IPS DF 4.7 (cell line): ENCODE results near the gene CWH43.
"Not testable (repeated sequence)": the region's sequence is repeated elsewhere in the genome, so short reads cannot be mapped to it uniquely, and the experiment has no call there.

Experiments used
- DNase-seq: peaks from one replicate; pipeline ENCODE4 v3.0.0-alpha.2; 2013; ENCODE audit warnings: low spot score; ENCODE audit errors: extremely low read depth

CWH43 gene

GRCh38 chr4:48985976-48986653, at the start of gene CWH43:
Gene CWH43 (plus strand): TSS chr4:48986275. CDS start chr4:48986430, 155 bp downstream.
- peak; percentile 28 for DNase-seq

GRCh38 chr4:48937033-48937432, 49.0 kb upstream of the CWH43 start:
- DNase-seq: no peak

GRCh38 chr4:48938831-48939230, 47.2 kb upstream of the CWH43 start:
- DNase-seq: no peak

- no peak for DNase-seq
Measured at GRCh38 chr4:48939785-48940184, 46.3 kb upstream of the CWH43 start.

GRCh38 chr4:48943387-48943786, 42.7 kb upstream of the CWH43 start:
- no peak for DNase-seq

- DNase-seq: no peak
Measured at GRCh38 chr4:48944252-48944651, 41.8 kb upstream of the CWH43 start.

- no peak for DNase-seq
Measured at GRCh38 chr4:48944756-48945241, 41.3 kb upstream of the CWH43 start.

- no peak for DNase-seq
Measured at GRCh38 chr4:48945981-48946380, 40.1 kb upstream of the CWH43 start.

GRCh38 chr4:48947731-48948130, 38.3 kb upstream of the CWH43 start:
- no peak for DNase-seq

GRCh38 chr4:48949086-48949485, 37.0 kb upstream of the CWH43 start:
- DNase-seq: no peak

GRCh38 chr4:48949518-48950219, 36.4 kb upstream of the CWH43 start:
- no peak for DNase-seq

- no peak for DNase-seq
Measured at GRCh38 chr4:48954314-48954713, 31.8 kb upstream of the CWH43 start.

- not testable (repeated sequence) for DNase-seq
Measured at GRCh38 chr4:48957366-48957765, 28.7 kb upstream of the CWH43 start.

GRCh38 chr4:48958582-48958981, 27.5 kb upstream of the CWH43 start:
- DNase-seq: no peak

- DNase-seq: no peak
Measured at GRCh38 chr4:48960988-48961635, 25.0 kb upstream of the CWH43 start.

GRCh38 chr4:48962636-48963035, 23.4 kb upstream of the CWH43 start:
- no peak for DNase-seq

GRCh38 chr4:48963042-48963679, 22.9 kb upstream of the CWH43 start:
- peak; percentile 58 for DNase-seq

- DNase-seq: no peak
Measured at GRCh38 chr4:48967101-48967500, 19.0 kb upstream of the CWH43 start.

- DNase-seq: no peak
Measured at GRCh38 chr4:48967631-48968030, 18.4 kb upstream of the CWH43 start.

- no peak for DNase-seq
Measured at GRCh38 chr4:48968814-48969213, 17.3 kb upstream of the CWH43 start.

GRCh38 chr4:48970471-48970921, 15.6 kb upstream of the CWH43 start:
- DNase-seq: no peak
